Mononuclear cell (primary cell): ENCODE measurements around the gene COG5. TPM values are rescaled to one million over a fixed set of nuclear protein-coding genes. Genes with fewer than 3 reads are reported as not detected.
"Not testable (repeated sequence)": the region's sequence is repeated elsewhere in the genome, so short reads cannot be mapped to it uniquely, and the experiment has no call there.

ENCODE experiments used
- H3K27me3 ChIP-seq: 2 replicates; pipeline ENCODE4 v1.6.0; 2011; ENCODE audit warnings: low read length, control low read depth; ENCODE audit not compliant: insufficient read depth
- H3K4me1 ChIP-seq: 2 replicates; pipeline ENCODE4 v1.5.1; 2011; ENCODE audit warnings: mild to moderate bottlenecking, low read length, control low read depth; ENCODE audit not compliant: insufficient read depth
- H3K4me3 ChIP-seq: 2 replicates; pipeline ENCODE4 v1.5.1; 2011; ENCODE audit warnings: mild to moderate bottlenecking, low read length, moderate library complexity
- H3K9me3 ChIP-seq: 2 replicates; pipeline ENCODE4 v1.5.1; 2011; ENCODE audit warnings: low read depth, mild to moderate bottlenecking, control low read depth, low read length
- total RNA-seq: library from RNA; depleted of rRNA; stranded (reverse); fragments of >200 nt; gene quantifications from one replicate; pipeline ENCODE4 v1.2.3, GENCODE V29; 2012

The COG5 gene
- total RNA-seq, 1 donor, result 78.9 TPM

DNA sequence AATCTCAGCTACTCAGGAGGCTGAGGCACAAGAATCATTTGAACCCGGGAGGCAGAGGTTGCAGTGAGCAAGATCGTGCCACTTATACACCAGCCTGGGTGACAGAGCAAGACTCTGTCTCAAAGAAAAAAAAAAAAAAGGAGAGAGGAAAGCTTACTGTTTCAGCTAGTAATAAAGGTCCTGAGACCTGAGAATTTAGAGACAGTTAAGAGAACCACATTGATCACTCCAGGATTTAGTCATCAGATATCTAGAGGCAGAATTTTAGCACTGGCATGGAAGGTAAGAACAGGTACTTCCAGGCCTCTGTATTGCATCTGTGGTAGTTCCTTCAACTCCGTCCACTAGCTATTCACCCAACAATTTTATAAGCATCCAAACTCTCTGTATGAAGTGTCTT is 7.8 kb downstream of the COG5 start:
- Histone ChIP-seq H3K4me1 (no peaks in the 10 kb centered on the region), H3K27me3 (no peaks in the 10 kb centered on the region), H3K9me3 (no peaks in the 10 kb centered on the region)

DNA sequence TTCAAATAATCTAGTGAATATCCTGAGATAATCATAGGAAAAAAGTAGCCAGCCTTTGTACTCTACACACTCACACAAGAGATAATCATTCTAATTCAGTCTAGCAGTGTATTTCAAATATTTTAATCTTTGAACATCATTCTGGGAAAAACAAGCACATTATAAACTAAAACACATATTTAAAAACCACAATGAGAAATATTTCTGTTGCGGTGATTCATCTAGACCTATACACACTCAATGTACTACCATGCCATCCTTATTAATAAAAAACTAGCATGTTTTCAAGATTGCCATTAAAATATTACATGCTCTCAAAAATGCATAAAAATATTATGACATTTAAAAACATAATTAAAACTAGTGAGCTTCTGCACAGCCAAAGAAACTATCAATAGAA is 11.8 kb downstream of the COG5 start:
- H3K9me3 ChIP-seq, result no peaks in the 10 kb centered on the region
- H3K27me3 ChIP-seq, result no peaks in the 10 kb centered on the region
- no peaks in the 10 kb centered on the region for H3K4me1 ChIP-seq
- no peak overlapping the region for H3K4me3 ChIP-seq

More for the DNA sequence above, 7.8 kb downstream of the COG5 start:
- no peak overlapping the region for H3K4me3 ChIP-seq

DNA sequence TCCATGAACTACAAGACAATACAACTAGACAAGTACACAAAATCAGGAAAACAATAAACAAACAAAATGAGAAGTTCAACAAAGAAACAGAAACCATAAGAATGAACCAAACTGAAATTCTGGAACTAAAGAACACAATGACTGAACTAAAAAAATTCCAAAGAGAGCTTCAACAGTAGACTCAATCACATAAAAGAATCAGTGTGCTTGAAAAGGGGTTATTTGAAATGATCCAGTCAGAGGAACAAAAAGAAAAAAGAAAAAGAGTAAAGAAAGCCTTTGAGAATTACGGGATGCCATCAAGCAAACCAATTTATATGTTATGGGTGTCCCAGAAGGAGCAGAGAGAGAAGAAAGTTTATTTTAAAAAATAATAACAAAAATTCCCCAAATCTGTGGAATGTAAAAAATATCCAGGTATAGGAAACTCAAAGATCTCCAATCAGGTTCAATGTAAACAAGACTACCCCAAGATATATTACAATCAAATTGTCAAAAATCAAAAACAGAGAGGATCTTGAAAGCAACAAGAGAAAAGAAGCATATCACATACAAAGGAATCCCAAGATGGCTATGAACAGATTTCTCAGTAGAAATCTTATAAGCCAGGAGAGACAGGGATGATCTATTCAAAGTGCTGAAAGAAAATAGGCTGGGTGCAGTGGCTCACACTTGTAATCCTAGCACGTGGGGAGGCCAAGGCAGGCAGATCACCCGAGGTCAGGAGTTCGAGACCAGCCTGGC is 18.7 kb downstream of the COG5 start:
- Histone ChIP-seq H3K9me3 (peaks cover 16% of the 10 kb centered on the region), H3K4me3 (no peak overlapping the region), H3K4me1 (no peaks in the 10 kb centered on the region), H3K27me3 (no peaks in the 10 kb centered on the region)

DNA sequence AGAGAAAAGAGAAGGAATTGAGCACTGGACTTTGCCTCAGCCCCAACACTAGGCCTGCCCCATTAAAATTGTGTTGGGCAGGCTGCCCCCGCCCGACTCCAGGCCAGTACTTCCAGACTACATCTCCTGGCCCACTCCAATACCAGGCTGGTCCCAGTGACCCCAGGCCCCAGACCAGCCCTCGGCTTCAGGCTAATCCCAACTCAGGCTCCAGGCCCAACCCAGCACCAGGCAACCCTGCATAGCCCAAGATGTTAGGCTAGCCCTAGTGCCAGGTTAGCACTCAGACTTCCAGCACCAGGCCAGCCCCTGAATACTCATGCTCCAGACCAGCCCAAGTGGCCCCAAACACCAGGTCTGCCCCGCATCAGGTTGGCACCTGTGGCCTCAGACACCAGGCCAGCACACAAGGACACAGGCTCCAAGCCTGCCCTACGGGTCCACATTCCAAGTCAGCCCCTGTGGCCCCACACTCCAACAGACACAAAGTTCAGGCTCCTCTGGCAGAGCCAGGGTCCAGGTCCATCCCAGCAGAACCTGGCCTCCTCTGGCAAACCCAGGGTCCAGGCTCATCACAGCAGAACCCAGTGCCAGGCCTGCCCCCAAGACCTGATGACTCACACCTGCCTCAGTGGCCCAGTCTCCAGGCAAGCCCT is 20.3 kb downstream of the COG5 start:
- Histone ChIP-seq H3K4me1 (no peaks in the 10 kb centered on the region), H3K9me3 (peaks cover 16% of the 10 kb centered on the region), H3K4me3 (no peak overlapping the region), H3K27me3 (no peaks in the 10 kb centered on the region)

DNA sequence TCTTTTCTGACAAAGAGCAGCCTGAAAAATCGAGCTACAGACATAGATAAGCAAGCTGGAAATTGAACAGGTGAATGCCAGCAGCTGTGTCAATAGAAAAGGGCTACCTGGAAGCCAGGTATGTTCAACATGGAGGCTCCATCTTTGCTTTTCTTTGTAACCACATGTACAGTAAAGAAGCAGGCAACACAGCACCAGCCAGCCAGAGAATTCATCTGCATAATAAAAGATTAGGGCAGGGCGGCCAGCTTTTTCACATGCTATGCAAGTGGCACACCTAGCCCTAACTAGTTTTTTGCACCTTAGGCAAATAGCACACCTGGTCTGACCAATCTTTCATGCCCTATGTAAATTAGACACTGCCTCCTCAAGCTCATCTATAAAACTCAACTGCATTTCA is 25.7 kb downstream of the COG5 start:
- no peaks in the 10 kb centered on the region for H3K9me3 ChIP-seq
- no peaks in the 10 kb centered on the region for H3K27me3 ChIP-seq
- no peak overlapping the region for H3K4me3 ChIP-seq
- H3K4me1 ChIP-seq, result no peaks in the 10 kb centered on the region

DNA sequence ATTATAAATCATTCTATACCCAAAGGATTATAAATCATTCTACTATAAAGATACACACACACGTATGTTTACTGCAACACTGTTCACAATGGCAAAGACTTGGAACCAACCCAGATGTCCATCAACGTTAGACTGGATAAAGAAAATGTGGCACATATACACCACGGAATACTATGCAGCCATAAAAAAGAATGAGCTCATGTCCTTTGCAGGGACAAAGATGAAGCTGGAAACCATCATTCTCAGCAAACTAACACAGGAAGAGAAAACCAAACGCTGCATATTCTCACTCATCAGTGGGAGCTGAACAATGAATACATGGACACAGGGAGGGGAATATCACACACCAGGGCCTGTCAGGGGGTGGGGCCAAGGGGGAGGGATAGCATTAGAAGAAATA is 26.5 kb downstream of the COG5 start:
- H3K27me3 ChIP-seq, H3K4me1 ChIP-seq, H3K4me3 ChIP-seq, H3K9me3 ChIP-seq: not testable (repeated sequence)

DNA sequence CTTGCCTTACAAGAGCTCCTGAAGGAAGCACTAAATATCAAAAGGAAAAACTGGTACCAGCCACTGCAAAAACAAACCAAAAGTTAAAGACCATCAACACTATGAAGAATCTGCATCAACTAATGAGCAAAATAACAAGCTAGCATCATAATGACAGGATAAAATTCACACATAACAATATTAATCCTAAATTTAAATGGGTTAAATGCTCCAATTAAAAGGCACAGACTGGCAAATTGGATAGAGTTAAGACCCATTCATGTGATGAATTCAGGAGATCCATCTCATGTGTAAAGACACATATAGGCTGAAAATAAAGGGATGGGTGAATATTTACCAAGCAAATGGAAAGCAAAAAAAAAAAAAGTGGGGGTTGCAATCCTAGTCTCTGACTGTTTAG is 29.6 kb downstream of the COG5 start:
- H3K27me3 ChIP-seq, result no peaks in the 10 kb centered on the region
- no peaks in the 10 kb centered on the region for H3K9me3 ChIP-seq
- H3K4me1 ChIP-seq, result no peaks in the 10 kb centered on the region
- no peak overlapping the region for H3K4me3 ChIP-seq

DNA sequence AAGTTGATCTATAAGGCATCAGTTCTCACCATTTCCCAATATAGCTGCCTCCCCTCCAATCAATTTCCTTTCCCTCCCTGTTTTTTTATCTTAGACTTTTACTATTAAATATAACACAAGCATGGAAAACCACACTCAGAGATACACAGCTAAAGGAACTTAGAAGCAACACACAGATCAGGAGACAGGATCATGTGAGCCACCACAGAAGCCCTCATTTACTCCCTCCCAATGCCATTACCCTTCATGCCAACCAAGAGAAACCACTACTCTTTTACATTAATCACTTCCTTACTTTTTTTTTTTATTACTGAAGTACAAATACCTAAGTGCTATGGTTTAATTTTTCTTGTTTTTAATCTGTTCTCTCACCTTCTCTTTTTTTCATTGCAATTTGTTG is 33.0 kb downstream of the COG5 start:
- H3K4me1 ChIP-seq, result no peaks in the 10 kb centered on the region
- no peaks in the 10 kb centered on the region for H3K9me3 ChIP-seq
- H3K4me3 ChIP-seq, result no peak overlapping the region
- H3K27me3 ChIP-seq, result no peaks in the 10 kb centered on the region

DNA sequence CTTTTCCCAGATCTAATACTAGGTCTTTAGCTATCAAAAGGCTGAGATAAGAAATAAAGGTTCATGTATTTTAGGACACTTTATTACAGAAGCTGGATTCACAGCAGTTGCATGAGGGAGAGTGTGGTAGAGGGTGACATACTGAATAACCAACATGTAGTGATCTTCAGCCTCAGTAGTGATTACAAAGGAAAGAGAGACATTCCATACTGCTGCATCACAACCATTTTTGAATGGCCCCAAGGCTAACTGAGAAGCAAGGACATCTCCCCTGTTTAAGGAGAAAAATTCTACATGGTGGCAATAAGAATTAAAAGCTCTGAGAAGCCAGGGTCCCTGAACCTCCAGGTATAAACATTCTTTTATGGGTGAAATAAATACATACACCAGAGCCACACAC is 35.3 kb downstream of the COG5 start:
- no peaks in the 10 kb centered on the region for H3K4me1 ChIP-seq
- no peaks in the 10 kb centered on the region for H3K27me3 ChIP-seq
- no peaks in the 10 kb centered on the region for H3K9me3 ChIP-seq
- no peak overlapping the region for H3K4me3 ChIP-seq

DNA sequence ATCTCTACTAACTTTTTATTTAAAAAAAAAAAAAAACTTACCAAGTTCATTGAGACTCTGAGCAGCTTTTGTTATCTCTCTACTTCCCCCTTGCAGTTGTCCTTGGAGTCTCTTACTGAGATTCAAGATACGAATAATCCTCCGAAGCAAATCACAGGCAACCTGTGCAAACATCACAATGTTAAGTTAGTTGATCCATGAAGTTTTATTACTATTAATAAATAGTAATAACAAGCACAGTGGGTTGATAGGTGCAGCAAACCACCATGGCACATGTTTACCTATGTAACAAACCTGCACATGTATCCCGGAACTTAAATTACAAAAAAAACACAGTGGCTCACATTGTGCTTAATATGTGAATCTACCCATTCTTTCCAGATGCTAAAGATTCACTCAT is 36.5 kb downstream of the COG5 start:
- Histone ChIP-seq H3K4me3 (no peak overlapping the region), H3K9me3 (no peaks in the 10 kb centered on the region), H3K4me1 (no peaks in the 10 kb centered on the region), H3K27me3 (no peaks in the 10 kb centered on the region)

DNA sequence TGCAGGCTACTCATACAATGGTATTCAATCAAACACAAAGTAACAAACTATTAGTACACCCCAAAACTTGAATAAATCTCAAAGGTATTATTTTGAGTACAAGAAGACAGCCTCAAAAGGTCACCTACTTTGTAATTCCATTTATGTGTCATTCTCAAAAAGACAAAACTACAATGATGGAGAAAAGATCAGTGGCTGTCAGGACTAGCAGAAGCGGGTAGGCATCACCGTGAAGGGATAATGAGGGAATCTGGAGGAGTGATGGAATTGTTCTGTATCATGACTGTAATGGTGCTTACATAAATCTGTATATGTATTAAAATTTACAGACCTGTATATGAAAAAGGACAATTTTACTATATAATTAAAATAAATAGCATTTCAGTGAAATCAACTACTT is 37.0 kb downstream of the COG5 start:
- H3K4me1 ChIP-seq, result no peaks in the 10 kb centered on the region
- no peak overlapping the region for H3K4me3 ChIP-seq
- H3K9me3 ChIP-seq, result no peaks in the 10 kb centered on the region
- no peaks in the 10 kb centered on the region for H3K27me3 ChIP-seq

DNA sequence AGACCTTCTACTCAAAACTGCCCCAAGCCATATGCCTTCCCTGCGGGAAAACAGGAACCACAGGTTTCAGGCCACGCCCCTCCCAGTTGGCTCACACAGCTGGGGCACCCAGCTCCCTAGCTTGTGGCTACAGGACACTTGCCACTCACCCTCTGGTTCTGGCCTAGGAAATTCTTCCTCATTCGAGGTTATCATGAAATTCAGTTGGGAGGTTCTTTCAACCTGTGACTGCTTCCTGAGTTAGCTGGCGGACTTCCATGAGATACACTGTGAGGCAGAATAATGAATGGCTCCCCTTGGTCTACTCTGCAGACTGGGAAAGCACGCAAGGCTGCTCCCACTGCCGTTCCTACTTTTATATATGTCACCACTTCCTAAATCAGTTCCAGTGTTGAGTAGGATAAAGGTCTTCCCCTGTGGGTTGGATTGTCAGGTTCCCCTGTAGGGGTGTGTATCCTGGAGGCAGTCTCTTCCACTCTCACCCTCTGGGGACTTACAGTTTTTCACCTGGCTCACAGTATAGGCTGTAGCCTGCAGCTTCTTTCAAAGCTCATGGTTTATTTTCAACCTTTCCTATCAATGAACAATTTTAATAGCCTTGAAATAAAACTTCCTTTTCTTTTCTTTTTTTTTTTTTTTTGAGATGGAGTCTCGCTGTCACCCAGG is 56.9 kb downstream of the COG5 start:
- Histone ChIP-seq H3K4me3 (no peak overlapping the region), H3K4me1 (peaks cover 11% of the 10 kb centered on the region), H3K27me3 (no peaks in the 10 kb centered on the region), H3K9me3 (no peaks in the 10 kb centered on the region)

DNA sequence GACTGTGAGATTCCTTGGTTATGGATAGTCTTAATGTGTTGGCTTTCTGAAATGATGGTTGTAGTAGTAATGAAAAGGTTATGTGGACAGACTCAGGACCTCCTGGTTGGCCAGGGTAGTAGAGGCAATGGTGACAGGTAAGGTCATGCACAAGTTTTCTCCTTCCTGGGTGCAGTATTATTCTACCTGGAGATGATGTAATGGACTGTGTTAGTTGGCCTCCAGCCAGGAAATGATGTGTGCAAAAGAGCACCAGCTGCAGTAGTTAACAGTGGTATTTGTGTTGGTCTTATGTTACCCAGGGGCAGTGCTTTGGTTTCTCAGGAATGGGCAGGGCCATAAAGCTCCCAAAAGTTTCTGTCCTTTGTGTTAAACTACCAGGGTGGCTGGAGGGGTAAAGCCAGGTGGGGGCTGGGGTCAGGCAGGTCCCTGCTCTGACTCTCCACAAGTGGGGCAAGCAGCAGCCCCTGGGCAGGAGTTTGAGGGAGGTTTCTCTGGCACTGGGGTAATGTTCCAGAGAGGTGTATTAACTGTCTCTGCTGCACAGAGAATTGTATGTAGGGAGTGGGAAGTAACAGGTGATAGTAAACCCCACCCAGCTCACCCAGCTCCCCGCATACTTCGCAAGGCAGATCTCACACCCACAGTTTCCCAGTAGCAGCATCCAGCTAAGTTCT is 57.6 kb downstream of the COG5 start:
- Histone ChIP-seq H3K4me3 (no peak overlapping the region), H3K27me3 (no peaks in the 10 kb centered on the region), H3K4me1 (peaks cover 11% of the 10 kb centered on the region), H3K9me3 (no peaks in the 10 kb centered on the region)

DNA sequence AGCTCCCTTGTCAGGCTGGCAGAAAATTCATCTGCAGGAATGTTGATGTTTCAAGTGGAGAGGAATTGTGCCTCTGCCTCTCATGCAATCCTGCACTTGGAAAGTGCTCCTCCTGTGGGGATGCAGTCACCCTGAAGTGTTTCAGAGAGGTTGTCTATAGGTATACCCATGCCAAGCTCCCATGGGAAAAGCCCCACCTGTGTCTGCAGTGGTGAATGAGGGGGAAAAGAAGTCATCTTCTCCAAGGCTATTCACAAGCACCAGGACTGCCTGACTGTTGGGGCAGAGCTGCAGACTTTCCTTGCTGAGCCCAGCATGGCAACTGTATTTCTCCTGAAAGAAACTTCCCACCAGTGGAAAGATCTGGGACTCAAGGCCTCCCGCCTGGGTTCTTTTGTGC is 58.4 kb downstream of the COG5 start:
- no peaks in the 10 kb centered on the region for H3K9me3 ChIP-seq
- no peaks in the 10 kb centered on the region for H3K27me3 ChIP-seq
- no peak overlapping the region for H3K4me3 ChIP-seq
- H3K4me1 ChIP-seq, result peaks cover 11% of the 10 kb centered on the region

DNA sequence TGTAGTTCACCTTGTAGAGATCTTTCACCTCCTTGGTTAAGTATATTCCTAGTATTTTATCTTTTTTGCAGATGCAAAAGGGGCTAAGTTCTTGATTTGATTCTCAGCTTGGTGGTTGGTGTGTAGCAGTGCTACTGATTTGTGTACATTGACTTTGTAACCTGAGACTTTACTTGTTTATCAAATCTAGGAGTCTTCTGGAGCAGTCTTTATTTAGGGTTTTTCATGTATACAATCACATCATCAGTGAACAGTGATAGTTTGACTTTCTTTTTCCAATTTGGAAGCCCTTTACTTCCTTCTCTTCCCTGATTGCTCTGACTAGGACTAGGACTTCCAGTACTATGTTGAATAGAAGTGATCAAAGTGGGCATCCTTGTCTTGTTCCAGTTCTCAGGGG is 60.0 kb downstream of the COG5 start:
- no peaks in the 10 kb centered on the region for H3K9me3 ChIP-seq
- peaks cover 11% of the 10 kb centered on the region for H3K4me1 ChIP-seq
- no peaks in the 10 kb centered on the region for H3K27me3 ChIP-seq
- H3K4me3 ChIP-seq, result no peak overlapping the region
